ENCODE measurements around the gene MRPS12.
A peak's percentile ranks its signal among the peaks of the same experiment; 100 is the strongest.
"Not testable (repeated sequence)": the region's sequence is repeated elsewhere in the genome, so short reads cannot be mapped to it uniquely, and the experiment has no call there.

Gene MRPS12

DNA sequence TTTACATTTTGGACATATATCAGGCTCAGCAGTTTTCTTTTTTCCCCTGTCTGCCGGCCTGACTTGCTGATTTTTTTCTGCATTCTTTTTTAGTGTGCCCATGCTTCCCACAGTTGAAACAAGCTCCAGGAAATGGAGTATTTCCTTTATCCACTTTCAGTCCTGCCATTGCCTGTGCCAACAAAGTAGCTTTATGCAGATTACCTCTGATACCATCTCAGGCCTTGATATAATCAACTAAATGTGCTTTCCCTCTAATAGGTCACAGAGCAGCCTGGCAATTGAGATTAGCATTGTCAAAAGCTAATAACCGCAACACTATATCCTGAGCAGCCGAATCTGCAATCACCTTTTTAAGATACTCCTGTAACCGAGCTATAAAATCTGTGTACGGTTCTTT is 9.2 kb downstream of the MRPS12 start:
- no peak for DNase-seq (ENCODE audit: low read depth)

DNA sequence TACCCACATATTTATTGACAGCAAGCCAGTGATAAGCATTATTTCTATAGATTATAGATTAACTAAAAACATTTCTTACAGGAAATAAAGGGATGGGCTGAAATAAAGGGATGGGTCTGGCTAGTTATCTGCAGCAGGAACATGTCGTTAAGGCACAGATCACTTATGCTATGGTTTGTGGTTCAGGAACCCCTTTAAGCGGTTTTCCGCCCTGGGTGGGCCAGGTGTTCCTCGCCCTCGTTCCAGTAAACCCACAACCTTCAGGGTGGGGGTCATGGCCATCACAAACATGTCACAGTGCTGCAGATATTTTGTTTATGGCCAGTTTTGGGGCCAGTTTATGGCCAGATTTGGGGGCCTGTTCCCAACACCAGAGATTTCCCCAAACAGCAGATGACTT is 10.7 kb downstream of the MRPS12 start:
- not testable (repeated sequence) for DNase-seq (ENCODE audit: low read depth)

DNA sequence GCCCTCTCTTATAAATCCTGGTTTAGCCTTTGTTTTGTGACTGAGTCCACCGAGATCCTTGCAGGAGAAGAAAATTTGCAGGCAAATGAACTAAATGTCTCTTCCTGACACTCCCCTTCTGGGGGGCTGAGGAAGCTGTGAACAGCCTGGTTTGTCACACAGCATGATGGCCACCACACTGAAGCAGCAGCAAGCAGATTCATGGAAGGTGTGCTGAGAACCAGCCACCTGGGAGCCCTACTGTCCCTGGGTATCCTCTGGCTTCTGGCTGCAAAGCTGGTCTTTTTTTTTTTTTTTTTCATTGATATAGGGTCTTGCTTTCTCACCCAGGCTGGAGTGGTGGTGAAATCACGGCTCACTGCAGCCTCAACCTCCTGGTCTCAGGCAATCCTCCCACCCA is 11.2 kb downstream of the MRPS12 start:
- no peak for DNase-seq (ENCODE audit: low read depth)

DNA sequence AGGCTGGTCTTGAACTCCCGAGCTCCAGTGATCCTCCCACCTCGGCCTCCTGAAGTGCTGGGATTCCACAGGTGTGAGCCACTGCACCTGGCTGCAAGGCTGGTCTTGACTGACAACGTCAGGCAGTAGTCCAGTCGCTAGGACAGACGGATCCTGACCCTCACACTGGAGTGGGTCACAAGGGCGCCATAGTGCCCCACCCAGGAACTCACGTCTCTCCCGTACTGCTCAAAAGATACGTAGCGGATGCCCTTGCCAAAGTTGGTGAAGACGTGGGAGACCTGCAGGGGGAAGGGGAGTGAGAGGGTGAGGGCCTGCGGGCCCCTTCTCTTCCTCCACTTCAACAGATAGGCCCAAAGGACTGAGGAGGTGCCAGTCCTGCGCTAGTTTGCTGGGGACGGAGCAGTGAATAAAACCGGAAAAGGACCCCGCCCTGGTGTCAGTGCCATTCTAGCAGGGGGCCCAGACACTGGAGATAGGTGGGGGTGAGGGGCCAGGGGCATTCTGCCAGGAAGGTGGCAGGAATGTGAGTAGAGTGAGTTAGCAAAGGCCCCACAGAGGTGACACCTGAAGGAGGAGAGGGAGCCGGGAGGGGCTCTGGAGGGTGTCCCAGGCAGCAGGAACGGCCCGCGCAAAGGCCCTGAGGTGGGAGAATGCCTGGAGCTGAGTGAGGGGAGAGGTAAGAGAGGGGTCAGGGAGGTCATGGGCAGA is 11.9 kb downstream of the MRPS12 start:
- DNase-seq (ENCODE audit: low read depth): no peak

DNA sequence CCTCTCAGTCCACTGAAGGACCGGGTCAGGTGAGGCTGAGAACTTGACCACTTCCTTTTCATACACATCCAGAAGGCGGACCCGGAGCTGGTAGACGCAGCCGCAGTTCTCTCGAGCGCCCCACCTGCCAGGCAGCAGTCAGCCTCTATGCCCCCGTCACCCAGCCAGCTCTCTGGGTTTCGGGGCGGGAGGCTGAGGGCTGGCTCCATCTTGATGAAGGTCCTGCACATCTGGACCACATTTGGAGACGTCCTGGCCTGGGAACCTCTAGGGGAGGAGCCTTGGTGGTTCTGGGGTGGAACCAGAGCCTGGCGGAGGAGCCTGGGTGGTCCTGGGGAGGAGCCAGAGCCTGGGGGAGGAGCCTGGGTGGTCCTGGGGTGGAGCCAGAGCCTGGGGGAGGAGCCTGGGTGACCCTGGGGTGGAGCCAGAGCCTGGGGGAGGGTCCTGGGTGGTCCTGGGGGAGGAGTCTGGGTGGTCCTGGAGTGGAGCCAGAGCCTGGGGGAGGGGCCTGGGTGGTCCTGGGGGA is 14.3 kb downstream of the MRPS12 start:
- no peak for DNase-seq (ENCODE audit: low read depth)

DNA sequence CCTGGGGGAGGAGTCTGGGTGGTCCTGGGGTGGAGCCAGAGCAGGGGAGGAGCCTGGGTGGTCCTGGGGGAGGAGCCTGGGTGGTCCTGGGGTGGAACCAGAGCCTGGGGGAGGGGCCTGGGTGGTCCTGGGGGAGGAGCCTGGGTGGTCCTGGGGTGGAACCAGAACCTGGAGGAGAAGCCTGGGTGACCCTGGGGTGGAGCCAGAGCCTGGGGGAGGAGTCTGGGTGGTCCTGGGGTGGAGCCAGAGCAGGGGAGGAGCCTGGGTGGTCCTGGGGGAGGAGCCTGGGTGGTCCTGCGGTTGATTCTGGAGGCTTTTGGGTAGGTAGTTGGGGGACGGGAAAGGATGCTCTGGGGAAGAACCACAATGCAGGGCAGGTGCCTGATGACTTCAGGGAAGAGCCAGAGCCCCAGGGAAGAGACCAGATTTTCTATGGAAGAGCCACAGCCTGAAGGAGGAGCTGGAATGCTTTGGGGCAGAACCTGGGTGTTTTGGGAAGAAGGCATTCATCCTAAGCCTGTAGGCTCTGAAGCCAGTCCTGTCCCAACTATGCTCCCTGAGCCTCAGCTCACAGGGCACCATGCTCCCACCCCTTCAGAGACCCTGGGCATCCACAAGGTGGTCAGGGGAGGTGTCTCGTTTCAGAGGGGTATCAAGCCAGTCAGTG is 15.0 kb downstream of the MRPS12 start:
- DNase-seq (ENCODE audit: low read depth): no peak

DNA sequence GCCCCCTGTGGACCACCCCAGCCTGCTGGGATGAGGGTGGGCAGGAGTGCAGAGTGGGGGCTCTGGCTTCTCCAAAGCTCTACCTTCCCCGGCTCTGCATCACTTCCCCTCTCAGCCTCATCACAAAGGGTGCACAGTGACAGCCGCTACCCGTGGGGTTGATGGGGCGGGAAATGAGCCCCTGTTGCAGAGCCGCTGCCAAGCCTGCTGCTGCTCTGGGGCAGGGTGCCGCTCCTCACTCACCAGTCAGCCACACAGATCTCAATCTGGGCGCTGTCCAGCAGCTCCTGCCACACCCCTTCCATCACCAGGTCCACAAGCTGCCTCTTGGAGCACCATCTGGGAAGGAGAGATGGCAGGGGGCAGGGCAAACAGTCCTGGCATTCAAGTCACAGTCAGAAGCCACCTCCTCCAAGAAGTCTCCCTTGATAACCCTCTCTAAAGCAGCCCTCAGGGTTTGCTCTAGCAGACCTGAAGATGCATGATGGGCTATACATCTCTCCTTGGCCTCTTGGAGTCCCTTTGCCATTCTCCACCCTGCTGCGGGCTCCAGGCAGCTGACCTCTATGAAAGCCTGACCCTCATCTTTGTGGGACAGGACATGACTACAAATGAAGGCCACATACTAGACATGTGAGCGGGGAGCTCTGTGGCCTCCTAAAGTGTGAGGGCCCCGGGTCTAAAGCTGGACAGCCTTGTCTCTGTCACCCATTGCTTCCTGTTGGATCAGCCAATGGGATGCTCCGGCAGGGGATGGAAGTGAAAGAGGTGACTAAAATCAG is 15.7 kb downstream of the MRPS12 start:
- DNase-seq (ENCODE audit: low read depth): no peak

DNA sequence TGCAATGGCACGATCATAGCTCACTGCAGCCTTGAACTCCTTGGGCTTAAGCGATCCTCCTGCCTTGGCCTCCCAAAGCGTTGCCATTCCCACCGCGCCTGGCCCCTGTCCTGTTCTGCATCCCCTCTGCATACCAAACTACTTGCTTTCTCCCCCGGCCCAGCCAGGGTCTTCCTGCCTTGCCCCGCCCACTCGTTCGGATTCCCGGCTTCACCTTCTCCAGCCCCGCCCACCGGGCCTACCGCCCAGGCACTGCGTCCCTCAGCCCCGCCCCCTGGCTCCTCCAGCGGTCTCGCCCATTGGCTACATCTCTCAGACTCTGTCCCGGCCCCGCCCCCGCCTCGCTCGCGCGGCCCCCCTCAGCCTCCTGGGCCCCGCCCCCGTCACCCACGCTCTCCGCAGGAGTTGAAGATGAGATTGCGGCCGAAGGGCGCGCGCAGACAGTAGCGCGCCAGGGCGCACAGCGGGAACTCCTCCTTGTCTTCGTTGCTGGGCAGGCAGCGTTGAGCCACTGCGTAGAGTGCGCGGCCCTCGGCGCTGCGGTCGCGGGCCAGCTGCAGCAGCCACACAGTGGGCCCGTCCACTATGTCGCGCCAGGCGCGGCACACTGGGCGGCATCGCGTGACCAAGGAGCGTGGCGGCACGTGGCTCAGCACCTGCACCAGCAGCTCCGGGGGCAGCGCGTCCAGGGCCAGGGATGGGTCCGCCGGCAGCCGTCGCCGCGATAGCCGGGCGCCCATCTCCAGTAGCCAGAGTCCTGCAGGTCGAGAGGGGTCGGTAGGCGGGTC is 19.0 kb downstream of the MRPS12 start:
- DNase-seq (ENCODE audit: low read depth): peak; percentile 81

DNA sequence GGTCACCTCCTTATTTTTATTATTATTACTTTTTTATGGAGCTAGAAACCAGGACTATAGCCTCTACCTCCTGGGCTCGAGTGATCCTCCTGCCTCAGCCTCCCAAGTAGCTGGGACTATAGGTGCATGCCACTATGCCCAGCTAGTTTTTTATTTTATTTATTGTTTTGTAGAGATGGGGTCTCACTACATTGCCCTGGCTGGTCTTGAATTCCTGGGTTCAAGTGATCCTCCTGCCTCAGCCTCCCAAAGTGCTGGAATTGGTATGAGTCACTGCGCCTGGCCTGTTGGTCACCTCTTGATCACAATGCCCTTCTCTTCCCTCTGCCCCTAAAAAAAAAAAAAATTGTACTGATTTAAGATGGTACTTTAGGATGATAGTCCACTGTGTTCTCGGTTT is 20.4 kb downstream of the MRPS12 start:
- DNase-seq (ENCODE audit: low read depth): no peak

DNA sequence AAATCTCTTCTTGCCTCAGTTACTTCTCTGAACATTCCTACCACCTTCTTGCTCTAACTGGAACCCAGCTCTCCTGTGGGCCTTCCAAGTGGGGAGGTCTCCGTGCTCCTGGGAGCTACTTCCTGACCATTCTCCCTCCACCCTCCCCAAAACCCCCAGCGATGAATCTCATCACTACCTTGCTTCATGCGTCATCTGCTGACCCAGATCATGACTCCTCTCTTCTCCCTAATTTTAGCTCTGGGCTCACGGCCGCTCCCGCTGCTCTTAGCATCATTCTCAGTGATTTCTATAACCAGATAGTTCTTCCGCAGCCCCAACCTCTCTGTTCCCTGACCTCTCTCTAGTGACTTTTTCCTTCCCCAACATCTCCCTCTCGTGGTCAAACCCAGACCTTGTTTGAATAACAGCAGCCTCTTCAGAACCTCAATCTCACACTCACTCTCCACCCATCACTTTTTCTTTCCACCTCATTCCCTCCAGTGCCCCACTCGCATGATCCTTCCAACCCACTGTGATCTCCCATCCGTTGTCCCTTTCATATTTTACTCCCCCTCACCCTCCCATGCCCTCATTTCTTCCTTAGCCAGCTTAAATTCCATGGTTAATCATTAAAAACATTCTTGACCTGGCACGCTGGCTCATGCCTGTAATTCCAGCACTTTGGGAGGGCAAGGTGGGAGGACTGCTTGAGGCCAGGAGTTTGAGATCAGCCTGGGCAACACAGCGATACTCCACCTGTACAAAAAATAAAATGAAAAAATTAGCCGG is 21.8 kb downstream of the MRPS12 start:
- DNase-seq (ENCODE audit: low read depth): peak; percentile 48

DNA sequence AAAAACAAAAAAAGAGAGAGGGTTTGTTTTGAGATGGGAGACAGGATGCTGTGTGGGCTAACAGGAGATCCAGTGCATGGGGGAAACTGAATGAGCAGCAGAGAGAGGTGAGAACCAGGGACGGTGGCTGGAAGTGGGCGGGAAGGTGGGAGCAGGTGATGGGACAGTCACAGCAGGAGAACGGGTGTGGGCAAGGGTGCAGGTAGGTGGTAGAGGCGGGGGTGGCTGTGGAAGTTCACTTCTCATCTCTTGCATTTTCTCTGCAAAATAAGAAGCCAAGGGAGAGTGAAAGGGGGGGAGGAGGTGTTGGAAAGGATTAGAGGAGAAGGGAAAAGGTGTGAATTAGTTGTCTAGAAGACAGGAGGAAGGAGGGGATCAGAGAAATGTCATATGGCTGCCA is 22.9 kb downstream of the MRPS12 start:
- DNase-seq (ENCODE audit: low read depth): no peak

DNA sequence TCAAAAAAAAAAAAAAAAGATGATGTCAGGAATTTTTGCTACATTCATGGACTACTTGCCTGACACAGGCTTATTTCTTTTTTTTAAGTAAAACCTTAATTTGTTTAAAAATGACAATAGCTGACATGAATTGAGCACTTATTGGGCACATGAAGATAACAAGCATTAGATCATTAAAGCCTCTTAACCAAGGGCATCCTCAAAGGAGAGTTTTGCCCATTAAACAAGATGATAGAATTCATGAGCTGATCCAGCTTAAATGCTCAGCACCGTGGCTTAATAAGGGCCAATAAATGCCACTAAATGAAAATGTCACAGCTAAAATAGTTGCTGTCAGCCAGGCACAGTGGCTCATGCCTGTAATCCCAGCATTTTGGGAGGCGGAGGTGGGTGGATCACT is 25.5 kb downstream of the MRPS12 start:
- no peak for DNase-seq (ENCODE audit: low read depth)

DNA sequence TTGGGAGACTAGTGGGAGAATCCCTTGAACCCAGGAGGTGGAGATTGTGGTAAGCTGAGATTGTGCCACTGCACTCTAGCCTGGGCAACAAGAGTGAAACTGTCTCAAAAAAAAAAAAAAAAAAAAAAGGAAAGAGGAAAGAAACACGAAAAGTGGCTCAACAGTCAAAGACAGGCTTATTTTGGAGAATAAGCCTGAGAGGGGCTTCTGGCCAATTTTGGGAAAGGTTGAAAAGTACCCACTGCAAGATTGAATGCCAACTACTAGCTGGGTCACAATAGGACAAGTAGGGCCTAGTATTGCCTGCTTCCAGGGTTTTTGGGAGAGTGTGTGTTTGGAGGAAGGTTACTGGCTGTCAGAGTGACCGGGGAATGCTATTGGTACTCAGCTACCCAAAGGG is 27.6 kb downstream of the MRPS12 start:
- DNase-seq (ENCODE audit: low read depth): no peak

DNA sequence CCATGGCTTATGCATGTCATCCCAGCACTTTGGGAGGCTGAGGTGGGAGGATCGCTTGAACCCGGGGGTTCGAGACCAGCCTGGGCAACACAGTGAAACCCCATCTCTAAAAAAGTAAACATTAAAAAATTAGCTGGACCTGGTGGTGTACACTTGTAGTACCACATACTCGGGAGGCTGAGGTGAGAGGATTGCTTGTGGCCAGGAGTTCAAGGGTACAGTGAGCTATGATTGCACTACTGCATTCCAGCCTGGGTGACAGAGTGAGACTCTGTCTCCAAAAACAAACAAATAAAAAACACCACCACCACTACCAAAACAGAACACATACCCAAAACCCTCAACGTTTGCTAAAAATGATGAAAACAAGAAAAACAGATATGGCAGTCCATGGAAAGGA is 28.9 kb downstream of the MRPS12 start:
- no peak for DNase-seq (ENCODE audit: low read depth)

DNA sequence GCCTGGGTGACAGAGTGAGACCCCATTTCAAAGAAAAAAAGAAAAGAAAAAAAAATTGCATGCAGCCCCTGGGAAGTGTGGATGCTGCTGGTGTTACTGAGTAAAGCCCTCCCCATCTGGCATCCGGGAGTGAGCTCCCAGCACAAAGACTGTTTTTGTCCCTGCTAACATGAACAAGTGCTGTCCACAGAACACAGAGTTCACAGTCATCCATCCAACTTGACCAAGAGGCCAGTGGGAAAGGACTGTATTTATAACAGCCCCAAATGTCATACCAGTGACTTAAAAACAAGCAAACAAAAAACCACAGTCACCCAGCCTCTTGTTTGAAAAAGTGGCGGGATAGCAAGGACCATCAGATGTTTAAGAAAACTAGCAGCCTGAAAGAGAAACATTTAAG is 34.0 kb downstream of the MRPS12 start:
- DNase-seq (ENCODE audit: low read depth): no peak

DNA sequence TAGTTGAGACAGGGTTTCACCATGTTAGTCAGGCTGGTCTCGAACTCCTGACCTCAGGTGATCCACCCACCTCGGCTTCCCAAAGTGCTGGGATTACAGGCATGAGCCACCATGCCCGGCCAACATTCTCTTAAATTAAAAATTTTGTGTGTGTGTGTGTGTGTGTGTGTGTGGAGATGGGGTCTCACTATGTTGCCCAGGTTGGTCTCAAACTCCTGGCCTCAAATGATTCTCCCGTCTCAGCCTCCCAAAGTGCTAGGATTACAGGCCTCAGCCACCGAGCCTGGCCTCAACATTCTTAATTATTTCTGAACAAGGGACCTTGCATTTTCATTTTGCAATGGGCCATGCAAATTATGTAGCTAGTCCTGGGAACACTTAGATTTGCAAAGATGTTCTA is 35.4 kb downstream of the MRPS12 start:
- DNase-seq (ENCODE audit: low read depth): not testable (repeated sequence)

DNA sequence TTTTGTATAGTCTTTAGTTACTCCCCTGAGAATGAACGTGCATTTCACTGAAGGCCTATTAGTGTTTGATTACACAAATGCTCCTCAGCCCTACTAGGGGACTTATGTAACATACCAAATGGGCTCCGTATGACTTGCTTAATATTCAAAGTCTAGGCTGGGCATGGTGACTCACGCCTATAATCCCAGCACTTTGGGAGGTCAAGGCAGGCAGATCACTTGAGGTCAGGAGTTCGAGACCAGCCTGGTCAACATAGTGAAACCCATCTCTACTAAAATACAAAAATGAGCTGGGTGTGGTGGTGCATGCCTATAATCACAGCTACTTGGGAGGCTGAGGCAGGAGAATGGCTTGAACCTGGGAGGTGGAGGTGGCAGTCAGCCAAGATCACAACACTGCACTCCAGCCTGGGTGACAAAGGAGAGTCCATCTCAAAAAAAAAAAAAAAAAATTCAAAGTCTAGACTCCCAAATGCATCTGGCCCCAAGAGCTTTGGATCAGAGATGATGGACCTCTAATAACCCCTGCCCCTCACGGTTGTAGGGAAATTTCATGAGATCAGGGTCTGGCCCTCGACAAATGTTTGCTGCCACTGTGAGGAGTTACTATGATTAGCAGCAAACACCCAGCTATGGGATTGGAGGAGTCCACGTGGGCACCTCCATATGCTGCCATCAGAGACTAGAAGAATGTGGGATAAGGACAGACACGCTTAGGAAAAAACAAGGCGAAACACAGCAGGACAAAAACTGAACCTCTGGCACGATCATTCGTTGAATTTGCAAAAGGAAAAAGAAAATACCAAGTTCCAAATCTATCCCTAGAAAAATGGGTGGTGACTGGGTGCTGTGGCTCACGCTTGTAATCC is 40.2 kb downstream of the MRPS12 start:
- peak; percentile 61 for DNase-seq (ENCODE audit: low read depth)

DNA sequence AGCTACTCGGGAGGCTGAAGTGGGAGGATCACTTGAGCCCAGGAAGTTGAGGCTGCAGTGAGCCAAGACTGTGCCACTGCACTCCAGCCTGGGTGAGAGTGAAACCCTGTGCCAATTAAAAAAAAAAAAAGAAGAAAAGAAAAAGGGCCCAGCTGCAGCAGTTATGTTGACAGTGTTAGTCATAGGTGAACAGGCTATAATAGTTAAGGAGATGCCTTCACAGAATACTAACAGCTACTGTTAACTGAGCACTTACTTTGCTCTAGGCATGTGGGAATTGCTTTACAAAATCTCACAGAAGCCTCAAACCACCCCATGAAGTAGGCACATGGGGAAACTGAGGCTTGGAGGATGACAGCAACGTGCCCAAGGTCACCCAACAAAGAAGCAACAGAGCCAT is 40.9 kb downstream of the MRPS12 start:
- no peak for DNase-seq (ENCODE audit: low read depth)

DNA sequence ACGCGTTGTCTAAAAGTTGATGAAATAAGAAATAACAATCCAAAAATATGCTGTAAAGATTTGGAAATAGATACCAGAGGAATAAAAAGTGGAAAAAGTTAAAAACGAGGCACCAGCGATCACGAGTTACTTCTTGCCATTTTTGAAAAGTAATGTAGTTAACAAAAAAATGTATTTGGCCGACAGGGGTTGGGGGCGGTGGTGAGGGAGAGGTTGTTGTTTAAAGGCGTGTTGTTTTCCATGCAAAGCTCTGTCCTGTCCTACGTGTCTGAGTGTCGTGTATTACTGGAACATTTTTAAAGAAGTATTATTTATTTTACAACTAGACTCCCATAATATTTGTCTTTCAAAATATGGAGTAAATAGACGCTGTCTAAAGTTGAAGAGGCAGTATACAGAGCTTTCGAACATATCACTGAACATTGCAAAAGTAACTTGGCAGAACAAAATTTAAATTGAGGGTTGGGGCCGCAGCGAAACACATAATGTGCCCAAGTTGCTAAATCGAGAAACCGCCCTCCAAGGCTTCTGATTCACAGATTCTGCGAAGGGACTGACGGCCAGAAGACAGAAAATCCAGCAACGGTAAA is 44.0 kb downstream of the MRPS12 start:
- peak; percentile 63 for DNase-seq (ENCODE audit: low read depth)

Measured in amniotic epithelial cell (primary cell).